Hematopoietic multipotent progenitor cell treated with erythropoietin and hydrocortisone succinate and interleukin-3 and kit ligand, for 17 days (in vitro differentiated cells): ENCODE results near the gene UBE2D1.
"Not testable (repeated sequence)": the region's sequence is repeated elsewhere in the genome, so short reads cannot be mapped to it uniquely, and the experiment has no call there.

ENCODE experiments used
- DNase-seq: peaks from one replicate; pipeline ENCODE4 v3.0.0-alpha.2; 2015; ENCODE audit warnings: low spot score

The UBE2D1 gene

GRCh38 chr10:58384095-58384494 lies 49.3 kb downstream of the UBE2D1 start:
- DNase-seq = no peak

GRCh38 chr10:58384544-58384998 lies 49.8 kb downstream of the UBE2D1 start:
- no peak for DNase-seq

GRCh38 chr10:58384999-58385783 lies 50.4 kb downstream of the UBE2D1 start, which contains the start of gene TFAM:
Gene TFAM (plus strand): TSS chr10:58385410. CDS start chr10:58385548, 138 bp downstream.
- peak; percentile 72 for DNase-seq

- DNase-seq = peak; percentile 31
These were observed 50.9 kb downstream of the UBE2D1 start for GRCh38 chr10:58385784-58386112.

GRCh38 chr10:58389024-58389423 lies 54.2 kb downstream of the UBE2D1 start:
- no peak for DNase-seq

GRCh38 chr10:58393317-58393716 lies 58.5 kb downstream of the UBE2D1 start:
- no peak for DNase-seq

GRCh38 chr10:58394471-58394870 lies 59.7 kb downstream of the UBE2D1 start:
- DNase-seq = no peak

- DNase-seq = no peak
These were observed 61.3 kb downstream of the UBE2D1 start for GRCh38 chr10:58396057-58396456.

GRCh38 chr10:58397830-58398229 lies 63.0 kb downstream of the UBE2D1 start:
- DNase-seq = no peak

- DNase-seq = no peak
These were observed 64.6 kb downstream of the UBE2D1 start for GRCh38 chr10:58399410-58399809.

- DNase-seq = no peak
These were observed 65.8 kb downstream of the UBE2D1 start for GRCh38 chr10:58400609-58401008.

GRCh38 chr10:58404001-58404400 lies 69.2 kb downstream of the UBE2D1 start:
- DNase-seq = no peak

GRCh38 chr10:58409956-58410610 lies 75.3 kb downstream of the UBE2D1 start:
- DNase-seq = no peak

GRCh38 chr10:58412502-58412961 lies 77.7 kb downstream of the UBE2D1 start:
- no peak for DNase-seq

GRCh38 chr10:58414270-58415041 lies 79.7 kb downstream of the UBE2D1 start:
- DNase-seq = no peak

- no peak for DNase-seq
These were observed 81.0 kb downstream of the UBE2D1 start for GRCh38 chr10:58415757-58416156.

GRCh38 chr10:58417902-58418301 lies 83.1 kb downstream of the UBE2D1 start:
- not testable (repeated sequence) for DNase-seq
